GM12878 (cell line): ENCODE measurements around the gene C20orf173. TPM values are rescaled to one million over a fixed set of nuclear protein-coding genes. Genes with fewer than 3 reads are reported as not detected.

Source experiments
- ATAC-seq: fragments of 200-7000 bp; cut with Tn5 transposase; 3 replicates; pipeline ENCODE4 v1.9.1; 2020; ENCODE audit warnings: mild to moderate bottlenecking, moderate library complexity
- BruUV-seq: library from RNA; stranded (reverse); fragments of 400-500 nt; replicated peaks from 2 replicates; lab custom pipeline; 2021; lab: Mats Ljungman, UMichigan
- CTCF ChIA-PET: fragments of 300-600 bp; sonication (Branson Sonifier 250); formaldehyde crosslinking; extraction: SDS; loops from one replicate; lab custom pipeline; 2021; ENCODE audit warnings: inconsistent platforms; lab: Yijun Ruan, JAX
- POLR2A ChIA-PET: fragments of 350-600 bp; formaldehyde crosslinking; extraction: SDS; loops from one replicate; lab custom pipeline; 2021; ENCODE audit warnings: inconsistent platforms; lab: Charles Lee
- RAD21 ChIA-PET: fragments of 300-600 bp; sonication (Branson Sonifier 250); formaldehyde crosslinking; loops from one replicate; lab custom pipeline; 2023; ENCODE audit warnings: antibody characterized with exemption; ENCODE audit not compliant: unreplicated experiment; lab: Charles Lee
- SMC1A ChIA-PET: fragments of 300-600 bp; sonication (Branson Sonifier 250); formaldehyde crosslinking; loops from one replicate; lab custom pipeline; 2023; ENCODE audit not compliant: unreplicated experiment, uncharacterized antibody; lab: Charles Lee
- DNase-seq: peaks from one replicate; pipeline ENCODE4 v3.0.0-alpha.2; 2011; ENCODE audit warnings: low read depth, low spot score
- FAIRE-seq: peaks from 3 replicates; lab custom pipeline; 2011; peaks lifted over from hg19 to GRCh38; lab: Jason Lieb, UNC
- H2AFZ ChIP-seq: 2 replicates; pipeline ENCODE4 v1.6.0; 2011; ENCODE audit warnings: low read depth, low read length, control low read depth; ENCODE audit not compliant: control insufficient read depth
- H3K27ac ChIP-seq: 2 replicates; pipeline ENCODE4 v1.5.1; 2011; ENCODE audit warnings: control low read depth; ENCODE audit not compliant: control insufficient read depth, insufficient read depth
- H3K27me3 ChIP-seq, 2 experiments: replicated peaks in 1 of 2; 2 replicates each; pipeline versions ENCODE4 v1.6.0 to v1.6.1; 2011; ENCODE audit warnings: low read length in 1 of 2; ENCODE audit not compliant: control insufficient read depth in 2 of 2, insufficient read depth in 2 of 2
- H3K36me3 ChIP-seq, 2 experiments: 2 replicates each; pipeline ENCODE4 v1.5.1; 2011; ENCODE audit warnings: low read length in 1 of 2; ENCODE audit not compliant: control insufficient read depth in 2 of 2, insufficient read depth in 2 of 2
- H3K4me1 ChIP-seq: 2 replicates; pipeline ENCODE4 v1.6.1; 2011; ENCODE audit warnings: mild to moderate bottlenecking, low read length, moderate library complexity, mixed read lengths; ENCODE audit not compliant: control insufficient read depth, insufficient read depth
- H3K4me2 ChIP-seq: 2 replicates; pipeline ENCODE4 v1.6.0; 2011; ENCODE audit warnings: control low read depth; ENCODE audit not compliant: control insufficient read depth, insufficient read depth
- H3K4me3 ChIP-seq: fragments of 200-600 bp; sonication (generic); 2 replicates; pipeline ENCODE4 v1.5.1; 2016
- H3K79me2 ChIP-seq: 2 replicates; pipeline ENCODE4 v1.6.0; 2011; ENCODE audit warnings: low read length; ENCODE audit not compliant: control insufficient read depth, insufficient read depth
- H3K9ac ChIP-seq: 2 replicates; pipeline ENCODE4 v1.8.0; 2011; ENCODE audit warnings: low read length, control low read depth, mixed read lengths; ENCODE audit not compliant: control insufficient read depth, insufficient read depth
- H3K9me3 ChIP-seq: replicated peaks from 3 replicates; pipeline ENCODE4 v1.5.1; 2011; ENCODE audit warnings: mild to moderate bottlenecking, low read length; ENCODE audit not compliant: control insufficient read depth, insufficient read depth
- H4K20me1 ChIP-seq: 2 replicates; pipeline ENCODE4 v1.6.0; 2011; ENCODE audit not compliant: control insufficient read depth, insufficient read depth
- BACH1 ChIP-seq: fragments of 450-650 bp; IDR thresholded peaks from 2 replicates; pipeline ENCODE4 v1.6.1; 2017; ENCODE audit warnings: mild to moderate bottlenecking, borderline replicate concordance
- CBX3 ChIP-seq: fragments of 200-600 bp; sonication (generic); IDR thresholded peaks from 2 replicates; pipeline ENCODE4 v1.6.1; 2016; ENCODE audit warnings: low read depth, borderline replicate concordance
- ETV6 ChIP-seq, 2 experiments: fragments of 450-650 bp in 1 of 2; IDR thresholded peaks in 1 of 2; conservative IDR thresholded peaks in 1 of 2; 2 replicates each; pipeline ENCODE4 v1.6.1; 2014; ENCODE audit warnings: antibody characterized with exemption in 1 of 2, borderline replicate concordance in 1 of 2, low read depth in 1 of 2, mild to moderate bottlenecking in 1 of 2, moderate library complexity in 1 of 2
- KDM1A ChIP-seq: fragments of 200-600 bp; sonication (generic); IDR thresholded peaks from 2 replicates; pipeline ENCODE4 v1.6.1; 2016; ENCODE audit warnings: borderline replicate concordance
- POLR2A ChIP-seq: IDR thresholded peaks from 2 replicates; pipeline ENCODE4 v1.6.1; 2011; ENCODE audit warnings: low read depth, mild to moderate bottlenecking, low read length
- WGBS: methylation state at CpG from one replicate; pipeline ENCODE4 v1.1.6; 2016; ENCODE audit warnings: low lambda C conversion rate; ENCODE audit not compliant: insufficient replicate concordance, insufficient coverage; ENCODE audit errors: missing lambda C conversion rate; 5-methylcytosine and 5-hydroxymethylcytosine counted together
- in situ Hi-C: fragments of 300-500 bp; cut with MboI; formaldehyde crosslinking; loops from 9 replicates; pipeline ENCODE4 v1.14.3; 2018; ENCODE audit warnings: mixed read lengths
- intact Hi-C: fragments of 100-400 bp; cut with micrococcal nuclease; formaldehyde crosslinking; loops from one replicate; pipeline ENCODE4 v1.14.2; 2022; ENCODE audit not compliant: unreplicated experiment
- polyA plus RNA-seq, 11 experiments: library from polyadenylated mRNA; depleted of rRNA in 4 of 11; unstranded in 6 of 11; stranded (reverse) in 5 of 11; fragments of >200 nt; fragmentation: Nextera tagmentation in 4 of 11; fragmentation: Illumina TruSeq in 1 of 11; extraction: Ambion mirVana in 4 of 11; extraction: Trizol in 1 of 11; gene quantifications; 1 replicate in 1 of 11; 2 replicates in 10 of 11; pipeline versions ENCODE4 v1.2.1 to v1.2.3, GENCODE V29; 2011 to 2016; ENCODE audit warnings: inconsistent platforms in 2 of 11, missing spikeins in 2 of 11, low read depth in 1 of 11
- total RNA-seq, 4 experiments: library from RNA; depleted of rRNA in 3 of 4; stranded (reverse); fragments of >200 nt in 3 of 4; fragmentation: Illumina TruSeq in 1 of 4; extraction: Trizol in 1 of 4; gene quantifications; 2 replicates each; pipeline versions ENCODE4 v1.2.1 to v1.2.3, GENCODE V29; 2013 to 2021

The C20orf173 gene
- total and polyA plus RNA-seq, 10 of the 15 experiments (the other 5 are each of a cell fraction or from before 2014, with no cell fraction given): not detected

GRCh38 chr20:35560105-35560511 lies 30.7 kb upstream of the C20orf173 start:
- in situ Hi-C loops: no loop called here
- FAIRE-seq (no peak), ATAC-seq (no peak)
- CTCF ChIA-PET: interaction anchor here (0.6 kb wide), 1 partner anchor 94 kb away, joined by 3 read pairs; no protein-coding TSS in a partner anchor
- Histone ChIP-seq H4K20me1 (no peaks in the 10 kb centered on the region), H3K4me3 (no peak overlapping the region)
- intact Hi-C loops: no loop called here
- TF ChIP-seq ETV6 (conservative IDR thresholded peaks at IDR 0.05 in 1 of 2, IDR thresholded peaks at IDR 0.05 in 1 of 2; ENCODE audit: borderline replicate concordance in 1 of 2, low read depth in 1 of 2) (no peak), BACH1 (no peak), CBX3 (no peak), POLR2A (no peak)
- TF ChIP-seq, all 136 proteins: peak for 0
- H3K36me3 ChIP-seq: peaks cover 8% of the 10 kb centered on the region in 2 experiments; a peak in 3 of 4 replicates
- DNase-seq: no peak
- H3K4me1 ChIP-seq: no peaks in the 10 kb centered on the region
- ChIA-PET SMC1A (no interaction called here), POLR2A (no interaction called here), RAD21 (no interaction called here)
- no peak overlapping the region for H3K4me2 ChIP-seq
- BruUV-seq: no TSS peak
- no peak overlapping the region for H3K27ac ChIP-seq
- 73% methylated on average over 15 of the region's 18 CpGs for WGBS
- no peak overlapping the region for H2AFZ ChIP-seq
- H3K9ac ChIP-seq: no peak overlapping the region
- no peaks in the 10 kb centered on the region for H3K27me3 ChIP-seq
- H3K79me2 ChIP-seq: no peaks in the 10 kb centered on the region
- no peaks in the 10 kb centered on the region for H3K9me3 ChIP-seq

GRCh38 chr20:35559042-35559693 lies 29.7 kb upstream of the C20orf173 start:
- H3K9me3 ChIP-seq: no peaks in the 10 kb centered on the region
- POLR2A ChIA-PET: no interaction called here
- no peak for TF ChIP-seq KDM1A
- TF ChIP-seq, all 136 proteins: peak for 0
- Histone ChIP-seq H3K79me2 (no peaks in the 10 kb centered on the region), H3K9ac (no peak overlapping the region), H2AFZ (no peak overlapping the region), H4K20me1 (no peaks in the 10 kb centered on the region), H3K4me2 (no peak overlapping the region), H3K36me3 (peaks cover 8 to 9% of the 10 kb centered on the region in 2 experiments; a peak in 3 of 4 replicates), H3K4me1 (no peaks in the 10 kb centered on the region), H3K27ac (no peak overlapping the region), H3K4me3 (no peak overlapping the region), H3K27me3 (no peaks in the 10 kb centered on the region)
- BruUV-seq: no TSS peak
- no peak for ATAC-seq
- no peak for FAIRE-seq
- RAD21 ChIA-PET: no interaction called here
- in situ Hi-C loops: no loop called here
- CTCF ChIA-PET: no interaction called here
- 82% methylated on average over 24 of the region's 24 CpGs for WGBS
- intact Hi-C loops: no loop called here
- DNase-seq: no peak
- SMC1A ChIA-PET: no interaction called here
